GM19025 (cell line): ENCODE measurements around the gene N4BP2L1.
A peak's percentile ranks its signal among the peaks of the same experiment; 100 is the strongest.

Experiments
- ATAC-seq: cut with Tn5 transposase; IDR thresholded peaks from one replicate; pipeline ENCODE4 v1.9.1; 2021; ENCODE audit warnings: mild to moderate bottlenecking, low read depth, moderate library complexity; ENCODE audit not compliant: unreplicated experiment

N4BP2L1 gene

DNA sequence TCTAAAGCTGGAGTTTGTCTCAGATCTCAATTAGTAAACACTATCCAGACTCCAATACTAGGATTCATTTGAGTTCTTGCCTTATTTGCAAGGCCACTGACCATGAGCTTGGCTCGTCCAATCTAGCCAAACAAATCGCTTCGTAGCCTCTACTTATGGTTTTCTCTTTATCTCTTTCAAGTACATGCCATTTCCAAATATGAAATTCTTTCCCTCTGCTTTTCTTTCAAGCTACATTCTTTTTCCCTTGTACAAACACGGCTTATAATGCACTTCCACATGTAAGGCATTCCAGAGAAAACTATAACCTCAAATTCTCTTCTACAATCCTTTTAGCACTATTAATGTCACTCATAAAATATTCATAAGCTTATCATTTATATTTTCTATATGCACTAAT is 10.9 kb upstream of the N4BP2L1 start:
- ATAC-seq: no peak

DNA sequence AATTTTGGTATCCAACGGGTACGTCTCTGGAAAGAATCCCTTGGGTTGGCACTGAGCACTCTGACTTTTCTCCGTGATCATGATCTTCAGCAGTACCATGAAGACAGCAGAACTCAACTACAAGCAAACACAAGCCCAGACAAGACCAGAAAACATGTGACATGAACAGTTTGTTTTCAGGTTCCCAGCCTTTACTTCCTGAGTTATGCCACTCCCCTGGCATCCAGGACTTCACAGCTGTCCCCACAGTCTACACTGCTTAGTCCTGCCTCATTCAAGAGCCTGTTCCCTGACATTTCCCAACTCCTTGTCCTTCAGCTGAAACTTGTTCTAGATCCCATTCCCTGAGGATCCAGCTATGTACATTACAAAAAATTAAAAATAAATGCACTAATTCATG is 4.9 kb upstream of the N4BP2L1 start:
- no peak for ATAC-seq

DNA sequence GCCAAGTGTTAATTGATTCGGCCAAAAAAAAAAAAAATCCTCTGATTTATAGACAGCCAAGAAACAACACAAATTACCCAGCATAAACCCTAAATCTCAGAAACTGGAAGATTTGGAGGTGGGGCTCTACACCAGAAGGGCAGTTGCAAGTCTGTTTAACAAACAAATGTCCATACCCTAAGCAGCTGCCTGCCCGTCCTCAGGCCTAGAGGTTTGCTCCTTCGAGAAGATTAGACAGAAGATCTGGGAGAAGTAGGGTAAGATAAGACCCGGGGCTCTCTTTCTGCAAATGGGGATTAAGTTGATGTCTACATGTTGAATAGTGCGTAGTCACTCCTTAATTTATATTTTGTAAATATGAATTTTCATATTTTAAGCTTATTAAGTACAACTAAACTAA is 3.4 kb upstream of the N4BP2L1 start:
- ATAC-seq: no peak

DNA sequence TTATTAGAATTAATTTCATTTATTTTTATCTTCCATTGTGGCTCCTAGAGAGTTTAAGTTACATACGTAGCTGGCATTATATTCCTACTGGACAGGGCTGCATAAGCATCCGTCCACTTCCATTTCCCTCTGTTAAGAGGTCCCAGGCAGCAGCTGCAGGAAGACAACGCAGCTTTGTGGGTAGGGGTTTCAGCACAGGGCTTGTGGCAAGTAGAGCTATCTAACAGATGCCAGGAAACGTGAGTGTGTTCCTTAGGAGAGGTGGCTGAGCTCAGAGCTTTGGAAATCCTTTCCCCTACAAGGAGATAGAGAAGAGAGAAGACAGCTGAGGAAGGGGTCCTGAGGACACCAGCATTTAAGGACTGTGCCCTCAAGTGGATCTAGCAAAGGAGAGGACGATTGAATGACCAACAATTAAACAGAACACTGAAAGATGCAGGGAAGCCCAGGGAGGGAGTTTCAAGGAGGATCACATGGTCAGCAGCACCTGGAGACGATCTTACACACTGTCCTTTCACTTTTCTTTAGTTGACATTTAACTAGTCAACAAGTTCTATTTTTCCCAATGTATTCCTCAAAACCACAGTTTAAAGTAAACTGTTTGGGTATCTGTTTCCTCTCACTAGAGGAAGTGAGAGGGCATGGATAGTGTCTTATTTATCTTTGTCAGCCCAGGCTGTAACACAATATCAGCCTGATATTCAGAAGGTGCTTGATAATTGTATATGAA is 2.3 kb upstream of the N4BP2L1 start:
- ATAC-seq: no peak

DNA sequence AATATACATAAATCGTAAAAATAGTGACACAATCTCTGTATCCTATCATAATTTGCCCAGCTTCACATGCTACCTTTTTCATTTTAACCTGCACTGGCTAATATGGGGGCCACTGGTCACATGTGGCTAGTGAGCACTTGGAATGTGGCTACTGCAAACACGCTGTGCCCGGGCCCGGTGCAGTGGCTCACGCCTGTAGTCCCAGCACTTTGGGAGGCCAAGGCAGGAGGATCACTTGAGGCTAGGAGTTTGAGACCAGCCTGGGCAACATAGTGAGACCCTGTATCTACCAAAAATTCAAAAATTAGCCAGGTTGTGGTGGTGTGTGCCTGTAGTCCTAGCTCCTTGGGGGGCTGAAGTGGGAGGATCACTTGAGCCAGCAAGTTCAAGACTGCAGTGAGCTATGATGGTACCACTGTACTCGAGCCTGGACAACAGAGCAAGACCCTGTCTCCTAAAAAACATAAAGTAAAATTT is 1.5 kb upstream of the N4BP2L1 start:
- ATAC-seq: no peak

DNA sequence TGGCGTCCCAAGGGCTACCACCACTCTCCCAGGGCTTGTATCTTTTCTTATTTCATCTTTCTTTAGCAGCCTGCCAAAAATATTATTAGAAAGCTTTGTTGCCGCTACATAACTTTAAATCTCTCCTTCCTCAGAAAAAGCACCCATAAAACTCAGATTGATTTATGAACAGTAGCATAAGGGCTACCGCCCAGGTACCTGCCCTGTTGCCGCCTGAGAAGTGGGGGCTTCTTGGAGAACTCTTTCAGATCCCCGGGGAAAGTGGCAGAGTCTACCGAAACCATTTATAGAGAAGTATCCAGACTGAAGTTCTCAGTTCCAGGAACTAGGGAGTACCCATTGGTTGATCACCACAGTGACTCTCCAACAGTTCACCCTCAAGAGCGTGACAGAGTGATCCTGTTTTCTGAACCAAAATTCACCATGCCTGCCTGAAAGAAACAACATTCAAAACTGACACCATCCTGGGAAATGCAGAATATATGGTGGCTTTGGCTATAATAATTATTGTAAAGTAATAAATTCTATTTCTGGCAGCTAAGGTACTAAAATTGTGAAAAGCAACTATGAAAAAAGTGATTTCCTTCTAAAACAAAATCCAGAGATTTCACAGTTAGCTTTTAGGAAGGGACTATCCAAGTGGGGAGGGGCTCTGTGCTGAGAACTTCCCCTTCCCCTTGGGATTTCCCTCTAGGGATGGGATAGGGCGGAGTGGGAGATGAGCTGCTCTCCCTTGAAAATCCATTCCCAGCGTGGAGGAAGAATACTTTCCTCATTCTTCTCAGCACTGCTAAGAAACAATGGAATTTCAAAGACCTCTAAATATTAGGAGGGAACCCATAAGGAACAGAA is 877 bp upstream of the N4BP2L1 start:
- ATAC-seq: no peak

DNA sequence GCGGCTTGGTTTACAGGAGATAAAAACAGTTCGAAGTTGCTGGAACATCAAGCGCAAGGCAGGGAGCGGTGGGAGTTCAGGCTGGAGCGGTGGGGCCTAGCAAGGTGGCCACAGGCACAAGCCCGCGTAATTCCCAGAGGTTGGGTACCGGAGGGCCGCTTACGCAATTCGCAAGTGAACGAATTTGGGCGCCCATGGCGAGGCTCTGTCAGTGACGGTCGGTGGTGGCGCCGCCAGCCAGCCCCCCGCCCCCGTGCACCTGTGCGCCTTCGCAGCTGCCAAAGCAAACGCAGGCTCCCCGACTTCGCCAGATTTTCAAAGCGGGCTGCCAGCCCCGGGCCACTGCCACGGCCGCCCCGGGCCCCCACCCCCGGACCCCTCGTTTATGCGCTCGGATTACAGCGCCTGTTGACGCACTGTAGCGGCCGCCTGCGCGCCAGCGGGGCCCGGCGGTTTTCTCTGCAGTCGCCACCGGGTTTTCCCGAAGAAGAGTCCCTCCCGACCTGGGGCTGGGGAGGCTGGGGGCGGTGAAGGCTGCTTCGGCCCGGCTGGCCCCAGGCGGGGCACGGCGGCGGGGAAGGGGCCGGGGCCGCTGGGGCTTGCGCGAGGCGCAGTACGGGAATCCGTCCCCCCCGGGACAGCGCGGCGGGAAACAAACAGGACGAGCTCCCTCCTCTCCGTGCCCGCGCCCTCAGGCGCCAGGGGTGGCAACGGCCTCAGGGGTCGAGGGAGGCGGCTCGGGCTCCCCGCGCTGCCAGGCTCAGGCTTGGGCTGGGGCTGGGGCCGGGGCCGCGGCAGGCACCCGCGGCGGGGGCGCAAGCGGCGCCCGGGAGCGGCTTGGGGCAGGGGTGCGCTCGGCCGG is 709 bp downstream of the N4BP2L1 start:
- ATAC-seq: peak; percentile 10

DNA sequence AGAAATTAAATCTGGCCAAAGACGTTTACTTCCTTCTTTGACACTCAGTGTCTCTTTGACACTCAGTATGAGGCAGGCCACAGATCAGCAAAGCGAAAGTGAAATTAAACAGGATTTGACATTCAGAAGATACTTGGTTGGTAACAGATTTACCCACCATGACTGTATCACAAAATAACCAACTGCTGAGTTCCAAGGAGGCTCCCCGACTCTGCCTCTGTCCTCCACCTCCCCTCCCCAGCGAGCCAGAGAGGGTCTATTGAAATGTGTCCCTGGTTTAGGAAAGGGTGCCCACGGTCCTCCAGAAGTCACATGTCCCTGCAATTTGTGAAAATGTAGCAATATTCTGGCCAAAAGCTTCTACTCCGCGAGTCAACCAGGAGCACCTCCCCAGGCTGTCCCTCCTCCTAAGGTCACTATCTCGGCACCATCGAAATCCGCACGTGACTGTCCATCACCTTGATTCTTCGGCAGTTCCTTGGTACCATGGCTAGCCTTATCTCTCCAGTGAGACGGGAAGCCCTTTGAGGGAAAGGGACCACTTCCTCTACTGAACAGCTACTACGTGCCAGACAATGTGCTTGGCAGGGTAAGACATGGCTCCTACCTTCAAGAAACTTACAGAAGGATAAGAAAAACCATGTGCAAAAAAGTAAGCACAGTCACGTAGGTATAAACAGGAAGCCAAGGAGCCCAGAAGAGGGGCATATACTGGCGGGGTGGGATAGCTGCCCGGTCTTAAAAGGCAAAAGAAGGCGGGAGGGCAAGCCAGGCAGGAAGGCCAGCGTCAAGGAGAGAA is 1.5 kb downstream of the N4BP2L1 start:
- no peak for ATAC-seq

DNA sequence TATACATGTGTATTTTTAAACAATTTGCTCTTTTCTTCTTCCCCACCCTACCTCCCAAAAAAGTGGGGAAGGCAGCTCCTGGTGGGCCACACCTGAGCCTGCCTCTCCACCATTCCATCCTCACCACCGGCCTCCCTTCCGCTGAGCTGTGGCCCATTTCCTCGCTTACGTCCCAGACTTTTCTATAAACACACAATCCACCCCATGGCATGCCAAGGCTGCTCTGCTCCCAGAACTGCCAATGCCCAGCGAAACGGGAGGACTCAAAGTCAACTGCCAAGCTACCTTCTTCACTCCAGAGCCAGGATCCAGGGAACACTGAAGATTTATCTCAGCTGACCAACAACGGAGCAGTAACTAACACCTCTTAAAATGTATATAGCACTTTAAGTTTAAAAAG is 2.8 kb downstream of the N4BP2L1 start:
- ATAC-seq: no peak

DNA sequence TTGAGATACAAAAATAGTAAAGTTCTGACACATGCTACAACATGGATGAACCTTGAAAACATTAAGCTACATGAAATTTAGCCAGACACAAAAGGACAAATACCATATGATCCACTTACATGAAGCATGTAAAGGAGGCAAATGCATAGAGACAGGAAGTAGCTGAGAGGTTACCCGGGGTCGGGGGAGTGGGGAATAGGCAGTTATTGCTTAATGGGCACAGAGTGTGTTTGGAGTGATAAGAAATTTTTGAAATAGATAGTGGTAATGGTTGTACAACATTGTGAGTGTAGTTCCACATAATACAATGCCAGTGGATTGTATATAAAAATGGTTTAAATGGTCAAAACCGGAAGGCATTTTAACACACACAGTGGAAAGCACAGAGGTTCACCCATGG is 4.3 kb downstream of the N4BP2L1 start:
- ATAC-seq: no peak

DNA sequence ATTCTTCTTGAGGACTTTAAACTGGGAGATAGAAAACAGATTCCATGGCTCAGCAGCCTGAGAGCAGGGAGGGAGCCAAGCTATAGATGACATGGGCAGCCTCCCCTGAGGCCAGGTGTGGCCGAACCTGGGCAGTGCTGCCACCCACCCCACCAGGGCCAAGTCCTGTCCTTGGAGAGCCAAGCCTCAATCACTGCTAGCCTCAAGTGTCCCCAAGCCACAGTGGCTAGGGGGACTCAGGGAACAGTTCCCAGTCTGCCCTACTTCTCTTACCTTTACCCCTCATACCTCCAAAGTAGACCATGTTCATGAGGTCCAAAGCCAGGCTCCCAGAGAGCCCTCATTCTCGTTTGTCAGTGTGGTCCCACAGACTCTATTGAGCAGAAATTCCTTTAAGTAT is 8.1 kb downstream of the N4BP2L1 start:
- ATAC-seq: no peak

DNA sequence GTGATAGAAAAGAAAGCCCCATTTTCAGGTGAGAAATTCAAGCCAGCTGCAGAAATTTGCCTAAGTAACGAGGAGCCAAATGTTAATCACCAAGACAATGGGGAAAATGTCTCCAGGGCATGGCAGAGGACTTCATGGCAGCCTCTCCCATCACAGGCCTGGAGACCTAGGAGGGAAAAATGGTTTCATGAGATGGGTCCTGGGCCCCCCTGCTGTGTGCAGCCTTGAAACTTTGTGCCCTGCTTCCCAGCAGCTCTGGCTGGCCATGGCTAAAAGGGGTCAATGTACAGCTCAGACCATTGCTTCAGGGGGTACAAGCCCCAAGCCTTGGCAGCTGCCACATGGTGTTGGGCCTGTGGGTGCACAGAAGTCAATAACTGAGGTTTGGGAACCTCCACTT is 9.9 kb downstream of the N4BP2L1 start:
- ATAC-seq: no peak

DNA sequence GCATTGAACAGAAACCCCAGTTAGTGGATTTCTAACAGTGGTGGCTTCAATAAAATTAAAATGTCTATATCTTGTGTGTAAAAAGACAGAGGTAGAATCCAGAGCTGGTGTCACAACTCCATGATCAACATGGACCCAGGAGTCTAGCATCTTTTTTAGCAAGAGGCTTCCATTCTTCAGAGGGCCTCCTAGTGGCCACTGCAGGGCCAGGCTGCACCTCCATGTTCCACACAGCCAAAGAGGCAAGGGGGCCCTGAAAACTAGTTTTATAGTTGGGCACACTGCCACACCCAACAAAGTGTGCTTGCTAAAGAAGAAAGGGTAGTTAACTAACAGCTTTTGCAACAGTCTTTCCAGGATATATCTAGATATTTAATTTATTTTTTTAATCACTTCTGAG is 12.9 kb downstream of the N4BP2L1 start:
- ATAC-seq: no peak

DNA sequence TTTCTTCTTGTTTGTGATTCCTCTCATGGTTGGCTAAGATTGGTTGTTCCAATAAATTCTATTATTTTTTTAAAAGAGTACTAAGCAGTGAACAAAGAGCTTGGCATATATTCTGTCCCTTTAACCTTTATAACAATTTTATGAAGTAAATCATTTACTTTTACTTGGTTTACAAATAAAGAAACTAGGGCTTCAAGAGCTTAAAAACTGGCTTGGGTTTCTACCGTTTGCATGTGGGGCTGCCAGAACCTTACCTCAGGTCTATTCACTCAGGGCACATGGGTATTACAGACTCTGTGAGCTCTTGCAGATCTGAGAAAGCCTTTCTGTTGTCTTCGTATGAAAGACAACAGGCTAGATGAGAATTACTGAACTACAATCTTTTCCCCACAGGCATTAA is 13.3 kb downstream of the N4BP2L1 start:
- ATAC-seq: no peak

DNA sequence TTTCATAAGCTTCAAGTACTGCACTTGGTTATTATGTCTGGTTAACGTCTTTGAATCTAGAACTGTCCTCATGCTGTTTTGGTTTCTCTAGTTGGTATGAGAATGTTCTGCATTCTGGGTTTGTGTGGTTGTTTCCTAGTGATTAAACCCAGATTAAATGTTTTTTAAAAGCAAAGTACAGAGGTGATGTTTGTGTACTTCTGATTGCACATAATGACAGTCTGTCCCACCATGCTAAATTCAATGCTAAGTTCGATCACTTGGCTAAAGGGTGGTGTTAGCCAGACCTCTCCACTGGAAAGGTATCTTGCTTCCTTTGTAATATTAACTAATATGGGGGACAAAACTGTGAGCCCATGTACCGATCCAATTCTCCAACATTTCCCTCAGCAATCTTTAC is 14.6 kb downstream of the N4BP2L1 start:
- ATAC-seq: no peak

DNA sequence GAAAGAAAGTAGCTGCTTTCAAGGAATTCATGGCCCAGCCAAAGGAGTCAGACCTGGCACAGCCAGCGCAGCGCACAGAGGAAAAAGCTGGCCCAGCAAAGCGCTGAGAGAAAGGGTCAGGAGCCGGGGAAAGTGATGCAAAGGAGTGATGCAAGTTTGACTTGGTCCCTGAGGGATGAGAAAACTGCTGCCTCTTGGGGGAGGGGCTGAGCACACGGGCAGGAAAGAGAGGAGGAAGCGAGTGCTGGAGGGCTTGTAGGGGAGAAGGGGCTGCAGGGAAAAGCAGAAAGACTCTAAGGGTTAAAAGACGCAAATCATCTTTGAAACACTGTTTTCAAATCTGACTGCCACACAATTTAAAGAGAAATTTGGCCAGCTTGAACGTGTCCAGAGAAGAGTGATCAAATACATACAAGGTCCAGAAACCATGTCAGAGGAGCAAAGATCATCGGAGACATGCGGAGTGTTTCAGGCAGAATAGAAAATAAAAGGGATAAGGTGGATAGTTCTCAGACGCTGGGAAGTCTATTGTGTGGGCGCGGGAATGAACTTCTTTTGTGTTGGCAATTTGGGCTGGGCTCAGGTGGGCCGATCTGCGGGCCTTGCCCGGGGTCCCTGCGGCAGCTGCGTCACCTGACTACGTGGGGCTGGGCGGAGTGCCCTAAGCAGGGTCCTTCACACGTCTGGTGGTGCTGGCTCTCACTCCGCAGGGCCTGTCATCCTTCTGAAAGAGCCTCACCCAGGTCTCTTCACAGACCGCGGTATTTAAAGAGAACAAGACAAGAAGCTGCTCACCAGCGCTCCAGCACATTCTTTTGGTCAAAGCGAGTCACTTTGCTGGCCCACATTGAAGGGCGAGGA is 18.1 kb downstream of the N4BP2L1 start:
- ATAC-seq: no peak

DNA sequence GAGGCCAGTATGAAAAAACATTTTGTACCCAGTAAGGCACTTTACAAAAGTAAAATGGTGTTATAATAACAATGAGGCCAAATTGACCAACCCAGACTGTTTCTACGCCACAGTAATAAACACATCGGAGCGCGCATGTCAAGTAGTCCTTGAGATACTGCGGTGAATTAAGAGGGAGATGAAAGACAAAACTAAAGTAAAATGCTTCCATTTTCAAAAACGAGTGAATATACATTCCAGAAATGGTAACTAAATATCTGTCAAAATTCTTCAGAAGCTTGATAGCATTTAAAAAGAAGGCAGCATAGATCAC is 19.0 kb downstream of the N4BP2L1 start:
- no peak for ATAC-seq

DNA sequence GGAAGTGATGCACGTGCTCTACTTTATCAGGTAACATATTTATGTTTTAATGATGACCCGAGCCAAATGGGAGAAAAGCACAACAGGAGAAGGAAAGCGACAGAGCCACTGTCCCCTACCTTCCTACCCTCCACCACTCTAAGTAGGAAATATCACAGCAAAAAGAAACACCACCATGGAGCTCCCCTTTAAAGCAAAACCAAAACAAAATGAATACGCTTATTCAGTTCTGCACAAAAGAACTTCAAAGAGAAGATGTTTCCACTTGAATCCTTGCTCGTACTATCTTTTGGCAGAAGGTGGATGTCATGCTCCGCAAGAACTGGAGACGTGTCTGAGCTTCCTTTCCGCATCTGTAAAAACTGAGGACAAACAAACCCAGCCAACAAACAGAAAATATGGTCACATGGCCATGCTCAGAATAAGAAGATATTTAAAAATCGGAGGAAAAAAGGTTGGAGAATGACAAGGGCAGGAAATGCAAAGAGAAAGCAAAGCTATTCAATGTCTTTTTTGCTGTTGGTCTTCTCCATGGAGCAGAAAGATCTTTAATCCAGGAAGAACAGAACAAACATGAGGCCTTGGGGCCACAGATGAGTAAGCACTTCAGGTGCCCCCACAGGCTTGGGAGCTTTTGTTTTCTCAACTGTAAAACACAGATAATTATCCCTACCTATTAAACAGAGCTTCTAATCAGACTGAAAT is 19.5 kb downstream of the N4BP2L1 start:
- no peak for ATAC-seq

DNA sequence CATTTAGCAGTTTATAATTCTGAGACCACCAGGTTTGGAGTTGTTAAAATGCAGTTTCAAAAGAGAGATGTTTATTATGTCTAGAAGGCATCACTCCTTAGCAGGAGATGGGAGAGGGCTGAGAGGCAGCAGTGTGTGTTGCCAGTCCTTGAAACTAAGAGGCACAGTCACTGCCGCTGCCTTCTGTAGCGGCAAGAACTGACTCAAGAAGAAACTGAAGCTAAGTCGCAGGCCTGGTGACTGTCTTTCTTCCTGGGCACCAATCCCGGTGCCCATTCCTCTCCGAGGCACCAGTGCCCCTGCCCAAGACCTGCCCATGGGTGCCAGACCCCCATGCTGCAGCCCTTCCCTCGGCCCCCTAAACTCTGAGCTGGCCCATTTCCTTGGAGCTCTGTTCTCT is 20.1 kb downstream of the N4BP2L1 start:
- peak; percentile 76 for ATAC-seq
